ENCODE results near the gene COL17A1. TPM values are rescaled to one million over a fixed set of nuclear protein-coding genes. Genes with fewer than 3 reads are reported as not detected.

Gene COL17A1
- total and polyA plus RNA-seq, 2 experiments from 2014 or later = 1.1 to 1.3 TPM

DNA sequence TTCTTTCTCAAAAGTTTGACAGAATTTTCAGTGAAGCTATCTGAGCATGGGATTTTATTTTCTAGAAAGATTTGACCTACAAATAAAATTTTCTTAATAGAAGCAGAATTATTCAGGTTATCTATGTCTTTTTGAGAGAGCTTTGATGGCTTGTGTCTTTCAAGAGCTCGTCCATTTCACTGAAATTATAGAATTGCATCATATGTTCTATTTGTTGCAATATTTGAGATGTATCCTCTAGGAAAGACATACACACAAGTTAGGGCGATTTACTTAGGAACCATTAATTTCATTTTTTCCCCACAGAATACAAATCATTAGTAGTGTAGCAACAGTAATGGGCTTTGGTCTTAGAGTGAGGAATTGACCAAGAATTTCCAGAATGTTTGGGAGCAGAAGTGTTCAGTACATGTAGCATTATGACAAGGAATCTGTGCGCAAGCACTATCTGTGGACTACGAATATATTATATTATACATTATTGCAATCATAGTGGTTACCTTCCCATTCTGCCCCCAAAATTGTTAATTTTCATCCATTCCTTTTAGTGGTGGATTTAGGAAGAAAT lies 12.8 kb upstream of the COL17A1 start:
- DNase-seq (ENCODE audit: low spot score) = no peak
- H3K4me3 ChIP-seq = no peak overlapping the region
- no peaks in the 10 kb centered on the region for H3K27me3 Mint-ChIP-seq (ENCODE audit: insufficient read depth, low read depth, poor library complexity)
- peaks cover 11% of the 10 kb centered on the region; the same call in 1 of the 3 replicates for H3K9me3 Mint-ChIP-seq
- H3K9me2 ChIP-seq (ENCODE audit: insufficient read depth) = peaks cover 3% of the 10 kb centered on the region; the same call in 1 of the 2 replicates
- no peak overlapping the region for H3K4me2 ChIP-seq
- no peaks in the 10 kb centered on the region; the same call in 1 of the 2 replicates for H3K36me3 ChIP-seq (ENCODE audit: insufficient read depth)
- peaks cover 7% of the 10 kb centered on the region; the same call in 1 of the 3 replicates for H3K36me3 Mint-ChIP-seq (ENCODE audit: low read depth)
- no peaks in the 10 kb centered on the region for H3K79me2 ChIP-seq (replicated peaks; ENCODE audit: insufficient read depth)
- no peak overlapping the region for H3K27ac ChIP-seq (ENCODE audit: low read depth)
- no peak overlapping the region for H2AFZ ChIP-seq
- no peaks in the 10 kb centered on the region for H3K4me1 Mint-ChIP-seq
- no peaks in the 10 kb centered on the region for H3K4me1 ChIP-seq (ENCODE audit: insufficient read depth)
- H3K27ac Mint-ChIP-seq = no peak overlapping the region
- H3K27me3 ChIP-seq (ENCODE audit: insufficient read depth) = no peaks in the 10 kb centered on the region
- TF ChIP-seq CREB1 (CRISPR knock-in tag; IDR thresholded peaks at IDR 0.05; ENCODE audit: low read depth) (no peak), STAT1 (IDR thresholded peaks at IDR 0.05; ENCODE audit: unreplicated experiment) (no peak), EZH2 (IDR thresholded peaks at IDR 0.05; ENCODE audit: low read depth, unreplicated experiment) (no peak), EZH2phosphoT487 (IDR thresholded peaks at IDR 0.05; ENCODE audit: unreplicated experiment) (no peak), ZNF331 (CRISPR knock-in tag; IDR thresholded peaks at IDR 0.05; ENCODE audit: low read depth) (no peak), POLR2AphosphoS5 (IDR thresholded peaks at IDR 0.05; ENCODE audit: low read depth) (no peak), ZNF114 (CRISPR knock-in tag; IDR thresholded peaks at IDR 0.05) (no peak), JUNB (IDR thresholded peaks at IDR 0.05; ENCODE audit: unreplicated experiment) (no peak), NANOG (IDR thresholded peaks at IDR 0.05; ENCODE audit: borderline replicate concordance) (no peak)
- TF ChIP-seq, protein P1, sequence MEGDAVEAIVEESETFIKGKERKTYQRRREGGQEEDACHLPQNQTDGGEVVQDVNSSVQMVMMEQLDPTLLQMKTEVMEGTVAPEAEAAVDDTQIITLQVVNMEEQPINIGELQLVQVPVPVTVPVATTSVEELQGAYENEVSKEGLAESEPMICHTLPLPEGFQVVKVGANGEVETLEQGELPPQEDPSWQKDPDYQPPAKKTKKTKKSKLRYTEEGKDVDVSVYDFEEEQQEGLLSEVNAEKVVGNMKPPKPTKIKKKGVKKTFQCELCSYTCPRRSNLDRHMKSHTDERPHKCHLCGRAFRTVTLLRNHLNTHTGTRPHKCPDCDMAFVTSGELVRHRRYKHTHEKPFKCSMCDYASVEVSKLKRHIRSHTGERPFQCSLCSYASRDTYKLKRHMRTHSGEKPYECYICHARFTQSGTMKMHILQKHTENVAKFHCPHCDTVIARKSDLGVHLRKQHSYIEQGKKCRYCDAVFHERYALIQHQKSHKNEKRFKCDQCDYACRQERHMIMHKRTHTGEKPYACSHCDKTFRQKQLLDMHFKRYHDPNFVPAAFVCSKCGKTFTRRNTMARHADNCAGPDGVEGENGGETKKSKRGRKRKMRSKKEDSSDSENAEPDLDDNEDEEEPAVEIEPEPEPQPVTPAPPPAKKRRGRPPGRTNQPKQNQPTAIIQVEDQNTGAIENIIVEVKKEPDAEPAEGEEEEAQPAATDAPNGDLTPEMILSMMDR (conservative IDR thresholded peaks at IDR 0.05; ENCODE audit: low read depth in 2 of 2) = no peak
- TF ChIP-seq, protein P2, sequence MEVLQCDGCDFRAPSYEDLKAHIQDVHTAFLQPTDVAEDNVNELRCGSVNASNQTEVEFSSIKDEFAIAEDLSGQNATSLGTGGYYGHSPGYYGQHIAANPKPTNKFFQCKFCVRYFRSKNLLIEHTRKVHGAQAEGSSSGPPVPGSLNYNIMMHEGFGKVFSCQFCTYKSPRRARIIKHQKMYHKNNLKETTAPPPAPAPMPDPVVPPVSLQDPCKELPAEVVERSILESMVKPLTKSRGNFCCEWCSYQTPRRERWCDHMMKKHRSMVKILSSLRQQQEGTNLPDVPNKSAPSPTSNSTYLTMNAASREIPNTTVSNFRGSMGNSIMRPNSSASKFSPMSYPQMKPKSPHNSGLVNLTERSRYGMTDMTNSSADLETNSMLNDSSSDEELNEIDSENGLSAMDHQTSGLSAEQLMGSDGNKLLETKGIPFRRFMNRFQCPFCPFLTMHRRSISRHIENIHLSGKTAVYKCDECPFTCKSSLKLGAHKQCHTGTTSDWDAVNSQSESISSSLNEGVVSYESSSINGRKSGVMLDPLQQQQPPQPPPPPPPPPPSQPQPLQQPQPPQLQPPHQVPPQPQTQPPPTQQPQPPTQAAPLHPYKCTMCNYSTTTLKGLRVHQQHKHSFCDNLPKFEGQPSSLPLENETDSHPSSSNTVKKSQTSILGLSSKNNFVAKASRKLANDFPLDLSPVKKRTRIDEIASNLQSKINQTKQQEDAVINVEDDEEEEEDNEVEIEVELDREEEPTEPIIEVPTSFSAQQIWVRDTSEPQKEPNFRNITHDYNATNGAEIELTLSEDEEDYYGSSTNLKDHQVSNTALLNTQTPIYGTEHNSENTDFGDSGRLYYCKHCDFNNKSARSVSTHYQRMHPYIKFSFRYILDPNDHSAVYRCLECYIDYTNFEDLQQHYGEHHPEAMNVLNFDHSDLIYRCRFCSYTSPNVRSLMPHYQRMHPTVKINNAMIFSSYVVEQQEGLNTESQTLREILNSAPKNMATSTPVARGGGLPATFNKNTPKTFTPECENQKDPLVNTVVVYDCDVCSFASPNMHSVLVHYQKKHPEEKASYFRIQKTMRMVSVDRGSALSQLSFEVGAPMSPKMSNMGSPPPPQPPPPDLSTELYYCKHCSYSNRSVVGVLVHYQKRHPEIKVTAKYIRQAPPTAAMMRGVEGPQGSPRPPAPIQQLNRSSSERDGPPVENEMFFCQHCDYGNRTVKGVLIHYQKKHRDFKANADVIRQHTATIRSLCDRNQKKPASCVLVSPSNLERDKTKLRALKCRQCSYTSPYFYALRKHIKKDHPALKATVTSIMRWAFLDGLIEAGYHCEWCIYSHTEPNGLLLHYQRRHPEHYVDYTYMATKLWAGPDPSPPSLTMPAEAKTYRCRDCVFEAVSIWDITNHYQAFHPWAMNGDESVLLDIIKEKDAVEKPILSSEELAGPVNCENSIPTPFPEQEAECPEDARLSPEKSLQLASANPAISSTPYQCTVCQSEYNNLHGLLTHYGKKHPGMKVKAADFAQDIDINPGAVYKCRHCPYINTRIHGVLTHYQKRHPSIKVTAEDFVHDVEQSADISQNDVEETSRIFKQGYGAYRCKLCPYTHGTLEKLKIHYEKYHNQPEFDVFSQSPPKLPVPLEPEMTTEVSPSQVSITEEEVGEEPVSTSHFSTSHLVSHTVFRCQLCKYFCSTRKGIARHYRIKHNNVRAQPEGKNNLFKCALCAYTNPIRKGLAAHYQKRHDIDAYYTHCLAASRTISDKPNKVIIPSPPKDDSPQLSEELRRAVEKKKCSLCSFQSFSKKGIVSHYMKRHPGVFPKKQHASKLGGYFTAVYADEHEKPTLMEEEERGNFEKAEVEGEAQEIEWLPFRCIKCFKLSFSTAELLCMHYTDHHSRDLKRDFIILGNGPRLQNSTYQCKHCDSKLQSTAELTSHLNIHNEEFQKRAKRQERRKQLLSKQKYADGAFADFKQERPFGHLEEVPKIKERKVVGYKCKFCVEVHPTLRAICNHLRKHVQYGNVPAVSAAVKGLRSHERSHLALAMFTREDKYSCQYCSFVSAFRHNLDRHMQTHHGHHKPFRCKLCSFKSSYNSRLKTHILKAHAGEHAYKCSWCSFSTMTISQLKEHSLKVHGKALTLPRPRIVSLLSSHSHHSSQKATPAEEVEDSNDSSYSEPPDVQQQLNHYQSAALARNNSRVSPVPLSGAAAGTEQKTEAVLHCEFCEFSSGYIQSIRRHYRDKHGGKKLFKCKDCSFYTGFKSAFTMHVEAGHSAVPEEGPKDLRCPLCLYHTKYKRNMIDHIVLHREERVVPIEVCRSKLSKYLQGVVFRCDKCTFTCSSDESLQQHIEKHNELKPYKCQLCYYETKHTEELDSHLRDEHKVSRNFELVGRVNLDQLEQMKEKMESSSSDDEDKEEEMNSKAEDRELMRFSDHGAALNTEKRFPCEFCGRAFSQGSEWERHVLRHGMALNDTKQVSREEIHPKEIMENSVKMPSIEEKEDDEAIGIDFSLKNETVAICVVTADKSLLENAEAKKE (CRISPR knock-in tag; IDR thresholded peaks at IDR 0.05) = no peak
- TF ChIP-seq, protein P3, sequence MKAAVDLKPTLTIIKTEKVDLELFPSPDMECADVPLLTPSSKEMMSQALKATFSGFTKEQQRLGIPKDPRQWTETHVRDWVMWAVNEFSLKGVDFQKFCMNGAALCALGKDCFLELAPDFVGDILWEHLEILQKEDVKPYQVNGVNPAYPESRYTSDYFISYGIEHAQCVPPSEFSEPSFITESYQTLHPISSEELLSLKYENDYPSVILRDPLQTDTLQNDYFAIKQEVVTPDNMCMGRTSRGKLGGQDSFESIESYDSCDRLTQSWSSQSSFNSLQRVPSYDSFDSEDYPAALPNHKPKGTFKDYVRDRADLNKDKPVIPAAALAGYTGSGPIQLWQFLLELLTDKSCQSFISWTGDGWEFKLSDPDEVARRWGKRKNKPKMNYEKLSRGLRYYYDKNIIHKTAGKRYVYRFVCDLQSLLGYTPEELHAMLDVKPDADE (IDR thresholded peaks at IDR 0.05) = no peak
- TF ChIP-seq, protein P4, sequence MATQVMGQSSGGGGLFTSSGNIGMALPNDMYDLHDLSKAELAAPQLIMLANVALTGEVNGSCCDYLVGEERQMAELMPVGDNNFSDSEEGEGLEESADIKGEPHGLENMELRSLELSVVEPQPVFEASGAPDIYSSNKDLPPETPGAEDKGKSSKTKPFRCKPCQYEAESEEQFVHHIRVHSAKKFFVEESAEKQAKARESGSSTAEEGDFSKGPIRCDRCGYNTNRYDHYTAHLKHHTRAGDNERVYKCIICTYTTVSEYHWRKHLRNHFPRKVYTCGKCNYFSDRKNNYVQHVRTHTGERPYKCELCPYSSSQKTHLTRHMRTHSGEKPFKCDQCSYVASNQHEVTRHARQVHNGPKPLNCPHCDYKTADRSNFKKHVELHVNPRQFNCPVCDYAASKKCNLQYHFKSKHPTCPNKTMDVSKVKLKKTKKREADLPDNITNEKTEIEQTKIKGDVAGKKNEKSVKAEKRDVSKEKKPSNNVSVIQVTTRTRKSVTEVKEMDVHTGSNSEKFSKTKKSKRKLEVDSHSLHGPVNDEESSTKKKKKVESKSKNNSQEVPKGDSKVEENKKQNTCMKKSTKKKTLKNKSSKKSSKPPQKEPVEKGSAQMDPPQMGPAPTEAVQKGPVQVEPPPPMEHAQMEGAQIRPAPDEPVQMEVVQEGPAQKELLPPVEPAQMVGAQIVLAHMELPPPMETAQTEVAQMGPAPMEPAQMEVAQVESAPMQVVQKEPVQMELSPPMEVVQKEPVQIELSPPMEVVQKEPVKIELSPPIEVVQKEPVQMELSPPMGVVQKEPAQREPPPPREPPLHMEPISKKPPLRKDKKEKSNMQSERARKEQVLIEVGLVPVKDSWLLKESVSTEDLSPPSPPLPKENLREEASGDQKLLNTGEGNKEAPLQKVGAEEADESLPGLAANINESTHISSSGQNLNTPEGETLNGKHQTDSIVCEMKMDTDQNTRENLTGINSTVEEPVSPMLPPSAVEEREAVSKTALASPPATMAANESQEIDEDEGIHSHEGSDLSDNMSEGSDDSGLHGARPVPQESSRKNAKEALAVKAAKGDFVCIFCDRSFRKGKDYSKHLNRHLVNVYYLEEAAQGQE (IDR thresholded peaks at IDR 0.05; ENCODE audit: unreplicated experiment) = no peak
- no peak overlapping the region for H3K4me3 Mint-ChIP-seq
- H3F3A ChIP-seq (replicated peaks; ENCODE audit: low read depth) = no peaks in the 10 kb centered on the region
- no peak for ATAC-seq
- no peaks in the 10 kb centered on the region for H4K20me1 ChIP-seq (replicated peaks; ENCODE audit: insufficient read depth)
